GM21576 (cell line): ENCODE results near the gene WBP2NL.
"Not testable (repeated sequence)": the region's sequence is repeated elsewhere in the genome, so short reads cannot be mapped to it uniquely, and the experiment has no call there.

ENCODE experiments used
- ATAC-seq: cut with Tn5 transposase; IDR thresholded peaks from one replicate; pipeline ENCODE4 v1.9.1; 2021; ENCODE audit warnings: mild to moderate bottlenecking, moderate library complexity; ENCODE audit not compliant: unreplicated experiment

WBP2NL gene

DNA sequence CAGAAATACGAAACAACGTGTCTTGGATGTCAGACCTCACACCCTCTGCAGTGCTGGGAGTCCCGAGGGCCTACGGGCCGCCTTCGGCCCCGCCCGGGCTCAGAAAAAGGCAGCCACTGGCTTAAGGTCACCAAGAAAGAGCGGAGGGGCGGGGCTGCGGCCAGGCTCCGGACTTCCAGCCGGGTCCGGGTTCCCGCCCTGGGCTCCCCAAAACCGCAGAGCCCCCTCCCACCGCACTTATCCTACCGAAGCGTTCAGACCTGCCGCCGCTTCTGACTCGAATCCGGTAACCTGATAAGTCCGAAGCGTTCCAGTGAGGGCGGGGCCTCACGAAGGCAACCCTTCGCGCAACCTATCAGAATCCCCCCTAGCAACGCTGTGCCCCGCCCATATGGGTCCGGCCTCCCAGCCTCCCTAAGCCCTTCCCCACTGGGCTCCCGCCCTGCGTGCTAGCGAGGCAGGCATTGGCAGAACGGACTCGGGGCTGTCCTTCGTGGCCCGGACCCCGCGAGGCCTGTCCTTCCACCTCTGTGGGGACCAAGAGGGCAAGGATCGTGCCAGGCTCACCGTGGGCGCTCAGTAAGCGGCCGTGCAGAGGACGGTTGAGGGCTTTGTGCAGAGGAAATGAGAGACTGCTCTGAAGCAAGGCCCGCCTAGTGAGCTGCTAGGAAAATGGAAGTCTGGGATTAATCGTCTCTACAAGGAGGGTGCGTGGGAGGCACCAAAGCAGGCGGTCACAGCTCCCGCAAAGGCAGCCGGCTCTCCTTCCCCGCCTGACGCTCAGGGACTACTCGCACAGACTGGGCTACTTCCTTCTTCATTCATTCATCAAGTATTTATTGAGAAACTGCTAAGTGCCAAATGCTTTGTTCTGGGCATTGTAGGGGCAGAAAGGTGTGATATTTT, 72.2 kb downstream of the WBP2NL start, which contains the start of gene NAGA:
NAGA (minus strand) TSS at position 296 of the 906 bp plus-strand sequence. CDS start 515 bp downstream, outside the sequence.
- peak; percentile 87 for ATAC-seq

DNA sequence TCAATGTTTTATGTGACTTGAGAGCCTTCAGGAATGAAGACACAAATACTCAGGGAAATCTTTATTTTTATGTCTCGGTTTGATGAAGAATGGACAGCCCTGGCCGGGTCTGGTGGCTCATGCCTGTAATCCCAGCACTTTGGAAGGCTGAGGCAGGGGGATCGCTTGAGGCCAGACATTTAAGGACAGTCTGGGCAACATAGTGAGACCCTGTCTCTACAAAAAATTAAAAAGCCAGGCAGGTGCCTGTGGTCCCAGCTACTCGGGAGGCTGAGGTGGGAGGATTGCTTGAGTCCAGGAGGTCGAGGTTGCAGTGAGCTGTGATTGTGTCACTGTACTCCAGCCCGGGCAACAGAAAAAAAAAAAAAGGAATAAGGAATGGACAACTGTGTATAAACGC, 72.9 kb downstream of the WBP2NL start:
- ATAC-seq = not testable (repeated sequence)

- no peak for ATAC-seq
These were observed 74.2 kb downstream of the WBP2NL start for GRCh38 chr22:42072606-42073330.

- no peak for ATAC-seq
These were observed 75.0 kb downstream of the WBP2NL start for GRCh38 chr22:42073621-42074041.

- ATAC-seq = no peak
These were observed 75.7 kb downstream of the WBP2NL start, which contains the start of gene PHETA2 for GRCh38 chr22:42074132-42074811. Gene PHETA2, plus strand, starts transcription at chr22:42074248. Its CDS starts 3,046 bp downstream, at chr22:42077294.

DNA sequence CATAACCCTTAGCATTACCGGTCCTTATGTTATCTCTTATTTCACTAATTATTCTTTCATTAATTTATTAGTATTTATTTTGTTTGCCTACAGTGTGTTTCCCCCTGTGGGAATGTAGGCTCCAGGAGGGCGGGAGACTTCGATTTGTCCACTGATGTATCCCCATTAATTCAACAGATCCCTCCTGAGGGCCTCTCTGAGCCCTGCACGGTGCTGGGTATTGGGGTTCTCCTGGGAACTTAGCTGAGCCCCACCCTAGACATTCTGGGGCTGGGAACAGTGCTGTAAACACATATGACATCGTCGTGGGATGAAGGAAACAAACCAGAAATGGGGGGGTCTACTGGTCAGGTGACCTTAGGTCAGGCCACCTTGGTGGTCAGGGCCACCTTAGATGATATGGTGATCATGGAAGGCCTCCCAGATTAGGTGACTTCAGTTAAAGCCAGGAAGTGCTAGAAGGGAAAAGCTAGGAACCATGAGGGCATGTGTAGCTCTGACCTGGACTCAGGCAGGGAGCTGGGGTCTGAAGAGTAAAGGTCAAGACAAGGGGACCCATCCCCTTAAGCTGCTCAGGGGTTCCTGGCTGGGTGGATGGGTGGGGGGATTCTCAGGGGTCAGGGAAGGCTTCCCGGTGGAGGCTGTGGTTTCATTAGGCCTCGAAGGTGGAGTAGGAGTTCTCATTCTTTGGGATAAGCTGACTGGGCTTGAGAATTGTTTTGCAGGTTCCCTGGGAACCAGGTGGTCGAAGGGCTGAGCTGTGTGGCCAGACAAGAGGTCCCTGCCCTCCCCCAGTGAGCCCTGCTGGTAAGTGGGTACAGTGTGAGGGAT, 76.5 kb downstream of the WBP2NL start:
- no peak for ATAC-seq

DNA sequence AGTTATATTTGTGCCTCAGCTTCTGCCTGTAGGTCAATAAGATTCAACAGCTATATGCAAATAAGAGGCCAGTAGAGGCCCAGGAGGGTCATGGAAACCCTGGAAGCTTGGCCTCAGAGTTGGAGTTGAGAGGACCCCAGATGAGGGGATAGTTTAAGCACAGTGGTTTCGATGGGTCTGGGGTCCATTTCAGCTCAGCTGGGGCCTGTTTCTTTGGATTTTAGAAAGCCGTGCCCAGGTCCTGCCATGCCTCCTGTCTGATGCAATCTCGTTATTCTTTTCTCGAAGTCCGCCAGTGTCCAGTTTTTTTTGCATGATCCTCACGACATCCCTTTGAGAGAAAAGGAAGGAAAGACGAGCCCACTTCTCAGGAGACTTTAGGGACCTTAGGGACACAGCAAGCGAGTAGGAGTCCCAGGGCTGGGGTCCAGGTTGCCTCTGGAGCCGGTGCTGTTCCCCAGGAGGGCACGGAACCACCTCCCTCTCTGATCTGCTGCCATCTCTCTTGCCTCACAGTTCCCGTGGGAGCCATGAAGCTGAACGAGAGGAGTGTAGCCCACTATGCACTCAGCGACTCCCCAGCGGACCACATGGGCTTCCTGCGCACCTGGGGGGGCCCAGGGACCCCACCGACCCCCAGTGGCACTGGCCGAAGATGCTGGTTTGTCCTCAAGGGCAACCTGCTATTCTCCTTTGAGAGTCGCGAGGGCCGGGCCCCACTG, 78.3 kb downstream of the WBP2NL start:
- ATAC-seq = no peak

- ATAC-seq = no peak
These were observed 79.0 kb downstream of the WBP2NL start for GRCh38 chr22:42077486-42078125.
